Fibroblast of lung (primary cell): ENCODE results near the gene ALKBH3. TPM values are rescaled to one million over a fixed set of nuclear protein-coding genes. Genes with fewer than 3 reads are reported as not detected.

Experiments used
- DNase-seq, 2 donors: peaks; one replicate each; pipeline versions ENCODE4 v3.0.0 to v3.0.0-alpha.2; 2010; ENCODE audit warnings: low read depth in 2 of 2
- H2AFZ ChIP-seq: 2 replicates; pipeline ENCODE4 v1.5.1; 2012; ENCODE audit warnings: low read length, control low read depth, inconsistent platforms
- H3K27ac ChIP-seq: 2 replicates; pipeline ENCODE4 v1.5.1; 2011; ENCODE audit warnings: low read length, control low read depth; ENCODE audit not compliant: insufficient read depth
- H3K27me3 ChIP-seq: 2 replicates; pipeline ENCODE4 v1.5.1; 2011; ENCODE audit warnings: mild to moderate bottlenecking, low read length; ENCODE audit not compliant: control insufficient read depth, insufficient read depth
- H3K36me3 ChIP-seq: 2 replicates; pipeline ENCODE4 v1.5.1; 2011; ENCODE audit warnings: low read length; ENCODE audit not compliant: control insufficient read depth, insufficient read depth
- H3K4me1 ChIP-seq: 2 replicates; pipeline ENCODE4 v1.5.1; 2011; ENCODE audit warnings: low read length; ENCODE audit not compliant: control insufficient read depth, insufficient read depth; ENCODE audit errors: extremely low read depth
- H3K4me2 ChIP-seq: 2 replicates; pipeline ENCODE4 v1.5.1; 2011; ENCODE audit warnings: low read length, control low read depth; ENCODE audit not compliant: insufficient read depth; ENCODE audit errors: extremely low read depth
- H3K4me3 ChIP-seq, 4 experiments: fragments of 200-600 bp in 1 of 4; sonication (generic) in 1 of 4; replicated peaks in 1 of 4; 2 replicates each; pipeline ENCODE4 v1.5.1; 2011 to 2016; ENCODE audit warnings: low read length in 4 of 4, low read depth in 3 of 4, mild to moderate bottlenecking in 3 of 4, control low read depth in 2 of 4, inconsistent platforms in 1 of 4, mixed read lengths in 1 of 4; ENCODE audit not compliant: insufficient read depth in 1 of 4; ENCODE audit errors: control extremely low read depth in 1 of 4
- H3K79me2 ChIP-seq: 2 replicates; pipeline ENCODE4 v1.5.1; 2012; ENCODE audit warnings: mild to moderate bottlenecking, low read length, inconsistent platforms; ENCODE audit not compliant: control insufficient read depth, insufficient read depth
- H3K9ac ChIP-seq: 2 replicates; pipeline ENCODE4 v1.5.1; 2011; ENCODE audit warnings: mild to moderate bottlenecking, low read length, control low read depth; ENCODE audit not compliant: insufficient read depth
- H3K9me3 ChIP-seq: 2 replicates; pipeline ENCODE4 v1.5.1; 2012; ENCODE audit warnings: low read depth, low read length; ENCODE audit not compliant: control insufficient read depth, insufficient read depth
- H4K20me1 ChIP-seq: 2 replicates; pipeline ENCODE4 v1.5.1; 2011; ENCODE audit warnings: low read length; ENCODE audit not compliant: control insufficient read depth, insufficient read depth; ENCODE audit errors: extremely low read depth
- CTCF ChIP-seq, 2 donors: IDR thresholded peaks in 1 of 2; conservative IDR thresholded peaks in 1 of 2; 1 replicate in 1 of 2; 2 replicates in 1 of 2; pipeline ENCODE4 v1.5.1; 2011 to 2012; ENCODE audit warnings: low read length in 2 of 2, control low read depth in 1 of 2, inconsistent platforms in 1 of 2, low read depth in 1 of 2, mild to moderate bottlenecking in 1 of 2
- EZH2 ChIP-seq: IDR thresholded peaks from 2 replicates; pipeline ENCODE4 v1.5.1; 2012; ENCODE audit warnings: low read length, control low read depth, mild to moderate bottlenecking; ENCODE audit errors: missing control alignments
- polyA plus RNA-seq, 2 donors: library from polyadenylated mRNA; depleted of rRNA in 1 of 2; stranded (reverse) in 1 of 2; unstranded in 1 of 2; fragments of >200 nt; gene quantifications; 2 replicates each; pipeline ENCODE4 v1.2.1, GENCODE V29; 2011 to 2012; ENCODE audit warnings: missing spikeins in 1 of 2
- total RNA-seq: library from RNA; depleted of rRNA; stranded (reverse); fragments of >200 nt; gene quantifications from 2 replicates; pipeline ENCODE4 v1.2.1, GENCODE V29; 2014

The ALKBH3 gene
- total and polyA plus RNA-seq, 2 donors (not counting 1 experiment from before 2014, with no cell fraction given): 39.0 to 56.1 TPM

- Histone ChIP-seq H3K9me3 (no peaks in the 10 kb centered on the region), H3K79me2 (no peaks in the 10 kb centered on the region)
- DNase-seq: no peak
Measured at GRCh38 chr11:43928721-43929120, 48.1 kb downstream of the ALKBH3 start.

GRCh38 chr11:43930868-43931716 lies 50.5 kb downstream of the ALKBH3 start:
- no peak overlapping the region for H3K4me3 ChIP-seq
- H3K79me2 ChIP-seq: no peaks in the 10 kb centered on the region
- H3K4me1 ChIP-seq: peaks cover 4% of the 10 kb centered on the region
- TF ChIP-seq EZH2 (no peak), CTCF (conservative IDR thresholded peaks at IDR 0.05 in 1 of 2, IDR thresholded peaks at IDR 0.05 in 1 of 2; ENCODE audit: low read depth in 1 of 2, low read length in 2 of 2) (no peak)
- H3K36me3 ChIP-seq: no peaks in the 10 kb centered on the region
- no peak overlapping the region for H3K4me2 ChIP-seq
- no peak overlapping the region for H2AFZ ChIP-seq
- no peaks in the 10 kb centered on the region for H4K20me1 ChIP-seq
- no peak overlapping the region for H3K9ac ChIP-seq
- peak; percentile 44 to 64 for DNase-seq
- no peaks in the 10 kb centered on the region for H3K9me3 ChIP-seq
- H3K27me3 ChIP-seq: no peaks in the 10 kb centered on the region
- no peak overlapping the region for H3K27ac ChIP-seq

More at GRCh38 chr11:43928721-43929120, 48.1 kb downstream of the ALKBH3 start:
- Histone ChIP-seq H3K27me3 (no peaks in the 10 kb centered on the region), H3K36me3 (no peaks in the 10 kb centered on the region), H3K9ac (no peak overlapping the region), H3K27ac (no peak overlapping the region), H3K4me3 (no peak overlapping the region), H3K4me1 (peaks cover 12% of the 10 kb centered on the region), H3K4me2 (no peak overlapping the region), H2AFZ (no peak overlapping the region), H4K20me1 (no peaks in the 10 kb centered on the region)
- TF ChIP-seq EZH2: no peak
- TF ChIP-seq CTCF (conservative IDR thresholded peaks at IDR 0.05 in 1 of 2, IDR thresholded peaks at IDR 0.05 in 1 of 2; ENCODE audit: low read depth in 1 of 2, low read length in 2 of 2): no peak

GRCh38 chr11:43931717-43932039 lies 51.0 kb downstream of the ALKBH3 start:
- Histone ChIP-seq H4K20me1 (no peaks in the 10 kb centered on the region), H3K79me2 (no peaks in the 10 kb centered on the region), H3K4me1 (peaks cover 4% of the 10 kb centered on the region), H3K36me3 (no peaks in the 10 kb centered on the region), H3K9ac (no peak overlapping the region), H3K4me2 (no peak overlapping the region), H3K27ac (no peak overlapping the region), H3K9me3 (no peaks in the 10 kb centered on the region), H3K27me3 (no peaks in the 10 kb centered on the region), H3K4me3 (no peak overlapping the region), H2AFZ (no peak overlapping the region)
- no peak for DNase-seq
- peak in 1 of 2 donors; percentile 9 for TF ChIP-seq CTCF (conservative IDR thresholded peaks at IDR 0.05 in 1 of 2, IDR thresholded peaks at IDR 0.05 in 1 of 2; ENCODE audit: low read depth in 1 of 2, low read length in 2 of 2)
- TF ChIP-seq EZH2: no peak
